Liver (tissue), 9 donors: ENCODE data around the gene IQCE. TPM values are rescaled to one million over a fixed set of nuclear protein-coding genes. Genes with fewer than 3 reads are reported as not detected.

Experiments used
- DNase-seq: peaks from one replicate; pipeline ENCODE4 v3.0.0-alpha.2; 2017; ENCODE audit warnings: low spot score
- H3K27ac ChIP-seq, 2 donors: one replicate each; pipeline ENCODE4 v1.7.0; 2013; ENCODE audit warnings: inconsistent platforms in 2 of 2, low read length in 2 of 2, control low read depth in 1 of 2, low read depth in 1 of 2, mild to moderate bottlenecking in 1 of 2
- H3K27me3 ChIP-seq, 4 donors: one replicate each; pipeline versions ENCODE4 v1.6.1 to v1.7.0; 2013; ENCODE audit warnings: low read length in 3 of 4, inconsistent platforms in 1 of 4, mild to moderate bottlenecking in 1 of 4, moderate library complexity in 1 of 4; ENCODE audit not compliant: control insufficient read depth in 4 of 4, insufficient read depth in 4 of 4
- H3K36me3 ChIP-seq, 4 donors: one replicate each; pipeline versions ENCODE4 v1.6.1 to v1.7.0; 2013; ENCODE audit warnings: low read length in 3 of 4, mild to moderate bottlenecking in 3 of 4, low read depth in 1 of 4, moderate library complexity in 1 of 4; ENCODE audit not compliant: control insufficient read depth in 4 of 4, insufficient read depth in 3 of 4
- H3K4me1 ChIP-seq, 4 donors: one replicate each; pipeline versions ENCODE4 v1.6.1 to v1.7.0; 2013; ENCODE audit warnings: low read length in 3 of 4, mild to moderate bottlenecking in 3 of 4, moderate library complexity in 1 of 4; ENCODE audit not compliant: control insufficient read depth in 4 of 4, insufficient read depth in 4 of 4
- H3K4me3 ChIP-seq, 3 donors: one replicate each; pipeline versions ENCODE4 v1.6.1 to v1.7.0; 2013; ENCODE audit warnings: low read length in 3 of 3, control low read depth in 1 of 3, low read depth in 1 of 3, mild to moderate bottlenecking in 1 of 3
- H3K9ac ChIP-seq, 2 donors: one replicate each; pipeline ENCODE4 v1.7.0; 2013; ENCODE audit warnings: low read length in 2 of 2, mild to moderate bottlenecking in 2 of 2, moderate library complexity in 2 of 2, control low read depth in 1 of 2, low read depth in 1 of 2
- H3K9me3 ChIP-seq, 4 donors: one replicate each; pipeline versions ENCODE4 v1.6.1 to v1.7.0; 2013; ENCODE audit warnings: low read length in 3 of 4; ENCODE audit not compliant: control insufficient read depth in 4 of 4
- FOXA2 ChIP-seq: IDR thresholded peaks from 2 replicates; pipeline ENCODE4 v1.6.1; 2016; ENCODE audit warnings: antibody characterized with exemption
- HNF4A ChIP-seq, 2 donors: conservative IDR thresholded peaks; 2 replicates each; pipeline ENCODE4 v1.6.1; 2016; ENCODE audit warnings: antibody characterized with exemption in 2 of 2, mild to moderate bottlenecking in 2 of 2
- NR2F2 ChIP-seq: IDR thresholded peaks from 2 replicates; pipeline ENCODE4 v1.6.1; 2016; ENCODE audit warnings: antibody characterized with exemption
- RAD21 ChIP-seq, 2 donors: IDR thresholded peaks; 2 replicates each; pipeline ENCODE4 v1.6.1; 2016; ENCODE audit warnings: antibody characterized with exemption in 2 of 2, mild to moderate bottlenecking in 2 of 2
- RXRA ChIP-seq, 2 donors: IDR thresholded peaks; 2 replicates each; pipeline ENCODE4 v1.6.1; 2017 to 2018; ENCODE audit warnings: antibody characterized with exemption in 2 of 2, mild to moderate bottlenecking in 1 of 2
- SP1 ChIP-seq: IDR thresholded peaks from 2 replicates; pipeline ENCODE4 v1.6.1; 2018; ENCODE audit warnings: antibody characterized with exemption, mild to moderate bottlenecking
- TAF1 ChIP-seq: conservative IDR thresholded peaks from 2 replicates; pipeline ENCODE4 v1.6.1; 2016; ENCODE audit warnings: antibody characterized with exemption, mild to moderate bottlenecking
- WGBS: extraction: QIAGEN DNeasy Blood & Tissue Kit; methylation state at CpG from one replicate; pipeline ENCODE4 v1.1.7; 2013; 5-methylcytosine and 5-hydroxymethylcytosine counted together
- polyA plus RNA-seq, 2 donors: library from polyadenylated mRNA; stranded (reverse) in 1 of 2; unstranded in 1 of 2; fragments of 200-250 nt in 1 of 2; fragments of >200 nt in 1 of 2; fragmentation: Nextera tagmentation in 1 of 2; extraction: Ambion mirVana in 1 of 2; gene quantifications; one replicate each; pipeline versions ENCODE4 v1.2.1 to v1.2.3, GENCODE V29; 2013 to 2015
- total RNA-seq, 2 donors: library from RNA; depleted of rRNA; stranded (reverse); fragments of >200 nt; gene quantifications; one replicate each; pipeline ENCODE4 v1.2.3, GENCODE V29; 2014
- TF ChIP-seq, protein P1 (sequence below): IDR thresholded peaks from 2 replicates; pipeline ENCODE4 v1.6.1; 2016; ENCODE audit warnings: antibody characterized with exemption
- TF ChIP-seq, protein P2 (sequence below): IDR thresholded peaks from 2 replicates; pipeline ENCODE4 v1.6.1; 2016; ENCODE audit warnings: antibody characterized with exemption
- TF ChIP-seq, protein P3 (sequence below): fragments of 150-350 bp; IDR thresholded peaks from 2 replicates; pipeline ENCODE4 v1.5.1; 2017; ENCODE audit warnings: improper control_type of control experiment, low read depth, low read length; ENCODE audit not compliant: missing input control
- donor health status: healthy.
- donor health status: healthy.
- donor health status: healthy.
- donor health status: healthy.
- donor health status: healthy.

IQCE gene
- total and polyA plus RNA-seq, 4 donors, result 2.1 to 5.9 (median 3.6) TPM

DNA sequence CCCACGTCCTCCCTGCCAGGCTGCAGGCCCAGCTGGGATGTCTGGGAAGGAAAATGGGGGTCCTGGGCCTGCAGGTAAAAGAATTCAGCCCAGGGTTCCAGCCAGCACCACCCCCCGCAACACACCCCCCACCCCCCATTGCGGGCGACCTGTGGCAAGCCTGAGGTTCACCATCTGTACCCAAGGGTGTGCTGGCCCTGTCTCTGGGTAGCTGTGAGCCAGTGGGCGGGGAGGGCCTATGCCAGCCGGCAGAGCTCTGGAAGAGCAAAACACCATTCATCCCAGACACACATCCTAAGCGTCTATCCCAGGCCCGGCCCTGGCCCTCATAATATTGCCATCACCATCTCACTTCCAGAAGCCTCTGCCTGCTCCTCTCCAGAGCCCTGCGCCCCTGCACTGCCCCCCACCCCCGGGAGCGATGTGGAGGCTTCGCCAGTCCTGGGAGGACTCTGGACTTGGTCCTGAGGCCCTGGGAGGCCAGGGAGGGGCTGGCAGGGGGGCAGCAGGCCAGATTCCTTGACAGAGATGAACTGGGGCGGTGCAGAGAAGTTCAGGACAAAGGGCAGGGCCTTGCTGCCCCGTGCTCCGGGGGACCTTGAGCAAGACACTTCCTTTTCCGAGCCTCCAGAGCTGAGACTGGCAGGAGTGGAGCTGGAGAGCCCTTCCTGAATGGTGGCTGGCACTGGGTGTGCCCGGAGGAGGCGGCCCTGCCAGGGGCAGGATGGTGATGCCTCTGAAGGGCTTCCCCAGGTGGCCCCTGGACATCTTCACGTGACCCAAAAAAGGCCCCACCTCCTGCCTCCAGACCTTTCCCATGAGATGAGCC, 64.3 kb downstream of the IQCE start:
- Histone ChIP-seq H3K4me3 (no peak overlapping the region), H3K36me3 (no peaks in the 10 kb centered on the region), H3K9ac (no peak overlapping the region), H3K9me3 (no peaks in the 10 kb centered on the region), H3K27me3 (no peaks in the 10 kb centered on the region), H3K27ac (no peak overlapping the region), H3K4me1 (peaks cover 2 to 20% (median 17%) of the 10 kb centered on the region in 4 donors)
- no peak for DNase-seq
- TF ChIP-seq SP1, result peak; percentile 43
- peak; percentile 44 for TF ChIP-seq NR2F2
- TF ChIP-seq RXRA (IDR thresholded peaks at IDR 0.05), result peak; percentile 44 to 66
- TF ChIP-seq, protein P1, sequence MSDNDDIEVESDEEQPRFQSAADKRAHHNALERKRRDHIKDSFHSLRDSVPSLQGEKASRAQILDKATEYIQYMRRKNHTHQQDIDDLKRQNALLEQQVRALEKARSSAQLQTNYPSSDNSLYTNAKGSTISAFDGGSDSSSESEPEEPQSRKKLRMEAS, result peak; percentile 38
- TF ChIP-seq, protein P2, sequence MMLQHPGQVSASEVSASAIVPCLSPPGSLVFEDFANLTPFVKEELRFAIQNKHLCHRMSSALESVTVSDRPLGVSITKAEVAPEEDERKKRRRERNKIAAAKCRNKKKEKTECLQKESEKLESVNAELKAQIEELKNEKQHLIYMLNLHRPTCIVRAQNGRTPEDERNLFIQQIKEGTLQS, result no peak
- TF ChIP-seq HNF4A (conservative IDR thresholded peaks at IDR 0.05), result peak; percentile 65 to 73
- TF ChIP-seq, protein P3, sequence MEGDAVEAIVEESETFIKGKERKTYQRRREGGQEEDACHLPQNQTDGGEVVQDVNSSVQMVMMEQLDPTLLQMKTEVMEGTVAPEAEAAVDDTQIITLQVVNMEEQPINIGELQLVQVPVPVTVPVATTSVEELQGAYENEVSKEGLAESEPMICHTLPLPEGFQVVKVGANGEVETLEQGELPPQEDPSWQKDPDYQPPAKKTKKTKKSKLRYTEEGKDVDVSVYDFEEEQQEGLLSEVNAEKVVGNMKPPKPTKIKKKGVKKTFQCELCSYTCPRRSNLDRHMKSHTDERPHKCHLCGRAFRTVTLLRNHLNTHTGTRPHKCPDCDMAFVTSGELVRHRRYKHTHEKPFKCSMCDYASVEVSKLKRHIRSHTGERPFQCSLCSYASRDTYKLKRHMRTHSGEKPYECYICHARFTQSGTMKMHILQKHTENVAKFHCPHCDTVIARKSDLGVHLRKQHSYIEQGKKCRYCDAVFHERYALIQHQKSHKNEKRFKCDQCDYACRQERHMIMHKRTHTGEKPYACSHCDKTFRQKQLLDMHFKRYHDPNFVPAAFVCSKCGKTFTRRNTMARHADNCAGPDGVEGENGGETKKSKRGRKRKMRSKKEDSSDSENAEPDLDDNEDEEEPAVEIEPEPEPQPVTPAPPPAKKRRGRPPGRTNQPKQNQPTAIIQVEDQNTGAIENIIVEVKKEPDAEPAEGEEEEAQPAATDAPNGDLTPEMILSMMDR, result no peak
- TF ChIP-seq RAD21 (IDR thresholded peaks at IDR 0.05), result no peak
- 53% methylated on average over 19 of the region's 19 CpGs for WGBS

DNA sequence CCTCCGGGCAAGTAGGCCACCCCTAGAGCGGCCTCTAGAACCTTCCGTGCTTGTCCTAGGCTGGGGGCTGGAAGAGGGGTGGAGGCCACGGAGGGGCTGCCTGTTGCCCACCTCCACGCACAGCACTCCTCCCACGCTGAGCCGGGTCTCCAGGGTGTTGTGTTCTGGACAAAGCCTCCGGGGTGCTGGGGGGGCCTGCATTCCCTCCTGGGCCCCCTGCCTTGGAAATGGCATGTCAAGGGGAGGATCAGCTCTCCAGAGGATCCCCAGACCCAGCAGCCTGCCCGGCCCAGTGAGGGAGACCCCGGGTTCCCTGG, 64.9 kb downstream of the IQCE start:
- DNase-seq, result no peak

DNA sequence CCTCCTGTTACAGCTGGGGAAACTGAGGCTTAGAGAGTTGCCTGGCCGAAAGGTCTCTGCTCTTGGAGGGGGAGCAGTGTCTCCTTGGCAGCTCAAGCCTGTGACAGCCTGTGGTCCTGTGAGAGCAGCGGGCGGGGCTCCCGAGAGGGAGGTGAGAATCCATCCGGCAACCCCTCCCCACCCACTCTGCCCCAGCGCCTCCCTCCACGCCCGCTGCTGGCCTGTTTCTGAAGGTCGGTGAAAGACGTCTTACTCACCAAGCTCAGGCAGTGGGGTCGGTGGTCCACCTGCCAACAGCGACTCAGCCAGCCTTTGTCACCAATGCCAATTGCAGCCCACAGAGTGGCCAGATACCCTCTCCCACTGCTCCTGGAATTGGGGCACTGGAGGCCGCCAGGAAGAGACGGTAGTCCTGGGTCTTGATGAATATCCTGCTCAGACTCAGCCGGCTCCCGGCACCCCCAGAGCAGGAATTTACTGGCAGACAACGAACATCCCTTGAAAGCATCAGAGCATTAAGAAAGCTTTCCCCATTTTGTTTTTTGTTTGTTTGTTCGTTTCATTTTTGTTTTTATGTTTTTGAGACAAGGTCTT, 65.6 kb downstream of the IQCE start:
- DNase-seq, result no peak

More for the DNA sequence above, 64.9 kb downstream of the IQCE start:
- Histone ChIP-seq H3K4me1 (peaks cover 2 to 20% (median 17%) of the 10 kb centered on the region in 4 donors), H3K4me3 (no peak overlapping the region), H3K9me3 (no peaks in the 10 kb centered on the region), H3K36me3 (no peaks in the 10 kb centered on the region), H3K27ac (no peak overlapping the region), H3K27me3 (no peaks in the 10 kb centered on the region), H3K9ac (no peak overlapping the region)
- TF ChIP-seq NR2F2, result no peak
- TF ChIP-seq FOXA2, result no peak
- WGBS, result 90% methylated on average over 10 of the region's 10 CpGs

More for the DNA sequence above, 65.6 kb downstream of the IQCE start:
- H3K36me3 ChIP-seq, result no peaks in the 10 kb centered on the region
- H3K27ac ChIP-seq, result no peak overlapping the region
- H3K4me1 ChIP-seq, result peaks cover 3 to 24% (median 19%) of the 10 kb centered on the region in 4 donors
- H3K27me3 ChIP-seq, result no peaks in the 10 kb centered on the region
- no peak overlapping the region for H3K9ac ChIP-seq
- no peaks in the 10 kb centered on the region for H3K9me3 ChIP-seq
- no peak overlapping the region for H3K4me3 ChIP-seq
- 87% methylated on average over 18 of the region's 18 CpGs for WGBS
- no peak for TF ChIP-seq RAD21 (IDR thresholded peaks at IDR 0.05)
- TF ChIP-seq NR2F2, result no peak
- no peak for TF ChIP-seq TAF1
